GM19193 (cell line): ENCODE data around the gene WIZ.

Experiments
- POLR2A ChIP-seq: IDR thresholded peaks from 4 replicates; pipeline ENCODE4 v1.6.1; 2011; ENCODE audit not compliant: insufficient read depth, insufficient read length; ENCODE audit errors: extremely low read depth

The WIZ gene

GRCh38 chr19:15418579-15419412, 31.0 kb downstream of the WIZ start, which contains the start of gene AKAP8L:
TSS of gene AKAP8L (minus strand) at chr19:15418988. CDS start at chr19:15418923, 65 bp downstream.
- peak; percentile 94 for TF ChIP-seq POLR2A

GRCh38 chr19:15418231-15418578, 31.6 kb downstream of the WIZ start:
- TF ChIP-seq POLR2A, result no peak

- no peak for TF ChIP-seq POLR2A
Measured at GRCh38 chr19:15417699-15418098, 32.1 kb downstream of the WIZ start.

DNA sequence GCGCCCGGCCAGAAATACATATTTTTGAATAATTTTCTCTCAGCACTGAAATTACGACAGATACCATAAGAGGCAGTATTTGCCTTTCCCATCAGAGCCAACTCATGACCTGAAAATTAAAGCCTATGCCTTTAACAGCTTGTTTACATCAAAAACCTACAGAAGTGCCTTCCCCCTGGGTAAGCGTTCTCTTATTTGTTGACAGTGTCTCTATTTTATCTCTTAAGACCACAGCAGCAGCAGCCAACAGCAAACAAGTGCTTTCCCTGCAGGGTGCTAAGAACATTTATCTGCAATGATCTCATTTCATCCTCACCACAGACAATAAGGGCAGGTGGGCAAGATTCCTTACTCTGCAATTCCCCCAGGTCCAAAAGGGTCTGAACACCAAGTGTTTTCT, 36.9 kb downstream of the WIZ start:
- TF ChIP-seq POLR2A, result no peak

DNA sequence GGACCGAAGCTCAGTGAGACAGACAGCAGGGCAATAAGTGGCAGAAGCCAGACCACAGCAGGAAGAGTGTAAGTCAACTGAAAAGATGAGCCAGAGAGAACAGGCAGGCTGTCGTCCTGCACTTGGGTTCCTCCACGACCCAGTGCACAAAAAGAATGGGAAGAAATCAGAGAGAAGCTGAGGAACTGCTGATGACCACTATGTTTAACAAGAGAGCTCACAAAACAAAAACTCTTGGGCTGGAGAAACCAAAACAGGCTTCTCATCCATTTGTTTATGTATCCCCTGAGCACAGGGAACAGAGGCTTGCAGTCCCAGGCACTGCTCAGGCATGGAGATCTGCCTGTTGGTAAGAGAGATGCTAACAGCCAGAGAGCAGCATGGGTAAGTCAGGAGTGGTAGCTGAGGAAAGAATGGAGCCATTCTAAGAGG, 45.0 kb downstream of the WIZ start:
- no peak for TF ChIP-seq POLR2A

- no peak for TF ChIP-seq POLR2A
Measured at GRCh38 chr19:15404097-15404779, 45.5 kb downstream of the WIZ start.

DNA sequence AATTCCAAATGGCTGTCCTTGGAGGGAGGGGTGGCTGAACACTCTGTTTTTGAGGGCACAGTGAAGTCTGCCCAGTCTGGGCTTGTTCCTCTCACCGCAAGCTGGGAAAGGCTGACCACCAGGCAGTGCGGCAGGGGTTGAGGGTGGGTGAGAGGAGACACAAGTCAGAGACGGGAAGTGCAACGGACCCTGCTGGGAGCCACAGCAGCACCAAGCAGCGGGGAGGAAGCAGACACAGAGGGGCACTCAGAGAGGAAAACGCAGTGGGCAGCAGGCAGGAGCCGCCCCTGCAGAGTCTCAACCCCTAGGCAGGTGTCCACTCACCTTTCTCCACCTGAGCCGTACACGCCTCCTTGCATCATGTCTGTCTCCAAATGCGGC, 46.6 kb downstream of the WIZ start:
- no peak for TF ChIP-seq POLR2A

DNA sequence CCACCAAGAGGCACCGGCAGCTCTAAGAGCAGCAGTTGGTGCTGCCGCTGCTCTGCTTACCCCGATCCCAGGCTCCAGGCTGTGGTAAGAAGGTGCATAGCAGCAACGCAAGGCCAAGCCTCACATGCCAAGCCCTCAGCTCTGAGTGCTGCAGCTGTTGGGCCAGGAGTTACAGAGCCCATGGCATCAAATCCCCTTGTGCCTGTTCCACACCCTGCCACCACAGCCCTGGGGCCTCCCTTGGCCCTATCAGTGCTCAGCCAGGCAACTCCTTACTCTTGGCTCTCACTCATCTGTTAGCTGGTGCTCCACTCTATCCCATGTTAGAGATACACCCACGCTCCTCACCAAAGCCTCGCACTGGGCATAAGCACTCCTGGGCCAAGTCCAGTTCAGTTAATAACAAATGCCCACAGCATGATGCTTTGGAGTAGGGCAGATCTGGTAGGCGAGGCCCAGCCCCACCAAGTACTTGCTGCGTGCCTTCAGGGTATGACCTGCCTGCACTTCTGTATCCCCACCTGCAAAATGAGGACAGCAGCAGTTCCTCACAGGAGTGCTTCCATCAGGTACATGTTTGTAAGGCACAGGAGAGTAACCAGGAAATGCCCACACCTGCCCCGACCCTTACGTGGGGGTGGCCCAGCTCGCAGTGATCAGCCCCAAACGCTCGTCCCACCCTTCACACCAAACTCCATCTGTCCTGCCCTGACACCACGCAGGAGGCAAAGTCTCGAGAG, 47.2 kb downstream of the WIZ start:
- TF ChIP-seq POLR2A, result no peak

DNA sequence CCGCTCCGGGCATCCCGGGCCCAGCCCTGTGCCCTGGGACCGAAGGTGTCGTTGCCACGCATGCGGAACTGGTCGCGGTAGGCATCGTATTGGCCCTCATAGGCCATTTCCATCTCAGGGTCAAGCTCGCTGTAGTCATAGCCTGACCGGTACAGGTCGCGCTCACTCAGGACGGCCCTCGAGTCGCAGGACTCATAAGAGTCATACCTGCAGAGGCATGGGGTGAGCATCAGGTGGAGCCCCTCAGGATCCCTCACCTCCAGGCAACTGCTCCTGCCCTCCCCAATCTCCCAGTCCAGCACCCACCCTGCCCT, 48.4 kb downstream of the WIZ start:
- no peak for TF ChIP-seq POLR2A

DNA sequence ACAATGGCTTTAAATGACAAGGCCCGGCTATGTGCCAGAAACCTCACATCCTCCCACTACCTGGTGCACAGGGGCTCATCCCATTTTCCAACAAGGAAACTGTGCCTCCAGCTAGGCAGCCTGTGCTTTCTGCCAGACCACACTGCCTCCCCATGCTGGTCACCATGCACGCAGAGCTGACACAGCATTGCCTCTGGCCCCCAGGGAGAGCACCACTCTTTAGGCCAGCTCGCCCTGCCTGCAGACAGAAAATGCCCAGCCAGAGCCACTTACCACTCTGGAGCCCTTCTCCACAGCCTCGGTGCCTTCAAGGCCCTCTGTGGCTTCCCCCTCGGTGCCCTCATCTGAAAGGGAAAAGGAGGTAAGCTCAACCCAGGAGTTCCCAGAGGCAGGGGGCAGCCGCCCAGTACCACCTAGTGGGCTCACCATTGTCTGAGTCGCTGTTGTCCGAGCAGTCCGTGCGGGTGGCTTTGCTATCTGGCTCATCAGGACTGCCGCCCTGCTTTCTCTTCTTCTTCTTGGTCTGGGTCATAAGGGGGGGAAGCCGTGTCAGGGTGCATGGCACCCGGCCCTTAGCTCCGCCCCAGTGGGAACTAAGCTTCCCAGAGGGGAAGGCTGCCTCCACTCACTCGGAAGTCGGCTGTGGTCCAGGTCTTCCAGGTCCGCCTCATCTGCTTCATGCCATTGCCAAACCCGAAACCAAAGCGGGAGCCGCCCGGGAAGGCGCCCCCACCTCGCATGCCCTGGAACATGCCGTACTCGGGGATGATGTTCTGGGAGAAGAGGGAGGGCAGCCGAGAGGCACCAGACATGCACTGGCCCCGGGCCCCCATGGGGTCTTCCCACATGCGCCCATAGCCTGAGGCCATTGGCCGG, 49.0 kb downstream of the WIZ start:
- TF ChIP-seq POLR2A, result no peak

DNA sequence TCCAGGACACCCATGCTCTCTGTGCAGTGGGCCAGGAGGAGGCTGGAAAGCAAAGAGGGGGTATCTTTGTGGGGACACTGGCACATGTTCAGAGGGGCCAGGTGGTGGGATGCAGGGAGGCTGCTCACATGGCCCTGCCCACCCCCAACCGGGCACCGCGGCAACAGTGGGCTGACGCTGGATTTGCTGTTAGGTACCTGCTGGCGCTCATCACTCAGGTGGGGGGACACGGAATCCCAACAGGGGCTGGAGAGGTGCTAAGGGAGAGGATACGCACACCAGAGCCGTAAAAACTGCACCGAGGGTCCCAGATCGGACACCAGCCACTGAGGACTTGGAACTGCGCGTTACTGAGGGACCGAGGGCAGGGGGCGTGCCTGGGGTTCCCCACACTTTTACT, 50.1 kb downstream of the WIZ start:
- no peak for TF ChIP-seq POLR2A

- no peak for TF ChIP-seq POLR2A
Measured at GRCh38 chr19:15399234-15399515, 50.6 kb downstream of the WIZ start.

DNA sequence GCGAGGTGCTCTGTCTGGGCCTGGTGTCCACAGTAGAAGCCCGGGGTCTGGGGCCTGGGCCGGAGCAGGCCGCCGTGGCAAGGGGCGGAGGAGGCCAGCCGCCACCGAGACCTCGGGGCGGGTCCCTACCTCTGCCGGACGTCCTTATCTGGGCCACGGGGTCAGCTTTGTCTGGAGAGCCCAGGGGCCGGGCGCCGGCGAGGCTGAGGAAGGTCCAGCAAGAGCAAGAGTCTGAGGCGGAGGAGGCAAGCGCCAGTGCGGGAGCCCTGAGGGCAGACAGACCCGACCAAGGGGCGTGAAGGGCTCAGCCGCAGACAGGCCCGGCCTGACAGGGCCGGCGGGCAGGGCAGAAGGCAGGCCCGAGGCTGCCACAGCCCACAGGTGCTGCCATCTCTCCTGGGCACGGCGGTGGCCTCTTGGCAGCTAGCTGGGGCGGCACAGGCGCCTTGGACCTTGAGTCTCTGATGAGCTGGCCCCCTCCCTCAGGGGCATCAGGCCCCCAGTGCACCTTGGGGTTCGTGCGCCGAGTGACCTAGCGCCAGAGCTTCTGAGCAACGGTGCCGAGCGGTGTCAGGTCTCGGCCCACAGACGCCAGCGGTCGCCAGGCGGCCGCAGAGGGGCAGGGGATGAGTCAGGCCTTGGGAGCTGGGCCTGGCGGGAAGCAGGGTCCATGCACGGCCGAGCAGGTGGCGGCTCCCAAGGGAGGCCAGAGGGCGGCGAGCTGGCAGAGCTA, 51.1 kb downstream of the WIZ start:
- TF ChIP-seq POLR2A, result no peak

DNA sequence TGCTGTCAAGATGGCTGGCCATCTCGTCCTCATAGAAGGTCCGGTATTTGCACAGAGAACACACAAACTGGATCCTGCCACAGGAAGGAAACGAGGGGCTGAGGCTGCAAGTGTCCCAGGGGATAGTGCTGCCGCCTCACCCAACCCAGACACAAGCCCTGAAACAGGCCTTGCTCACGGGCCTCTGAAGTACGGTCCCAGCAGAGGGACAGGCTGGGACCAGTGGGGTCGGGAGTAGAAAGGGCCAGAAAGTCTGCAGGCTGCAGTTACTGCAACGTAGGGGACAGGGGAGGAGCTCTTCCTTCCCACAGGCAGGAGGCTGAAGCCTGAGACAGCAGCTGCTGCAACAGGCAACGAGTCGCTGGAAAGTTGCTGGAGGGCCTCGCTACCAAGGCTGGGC, 52.0 kb downstream of the WIZ start:
- TF ChIP-seq POLR2A, result no peak
